Measurements from ENCODE around the gene EBPL.
A peak's percentile ranks its signal among the peaks of the same experiment; 100 is the strongest.
"Not testable (repeated sequence)": the region's sequence is repeated elsewhere in the genome, so short reads cannot be mapped to it uniquely, and the experiment has no call there.

EBPL gene

DNA sequence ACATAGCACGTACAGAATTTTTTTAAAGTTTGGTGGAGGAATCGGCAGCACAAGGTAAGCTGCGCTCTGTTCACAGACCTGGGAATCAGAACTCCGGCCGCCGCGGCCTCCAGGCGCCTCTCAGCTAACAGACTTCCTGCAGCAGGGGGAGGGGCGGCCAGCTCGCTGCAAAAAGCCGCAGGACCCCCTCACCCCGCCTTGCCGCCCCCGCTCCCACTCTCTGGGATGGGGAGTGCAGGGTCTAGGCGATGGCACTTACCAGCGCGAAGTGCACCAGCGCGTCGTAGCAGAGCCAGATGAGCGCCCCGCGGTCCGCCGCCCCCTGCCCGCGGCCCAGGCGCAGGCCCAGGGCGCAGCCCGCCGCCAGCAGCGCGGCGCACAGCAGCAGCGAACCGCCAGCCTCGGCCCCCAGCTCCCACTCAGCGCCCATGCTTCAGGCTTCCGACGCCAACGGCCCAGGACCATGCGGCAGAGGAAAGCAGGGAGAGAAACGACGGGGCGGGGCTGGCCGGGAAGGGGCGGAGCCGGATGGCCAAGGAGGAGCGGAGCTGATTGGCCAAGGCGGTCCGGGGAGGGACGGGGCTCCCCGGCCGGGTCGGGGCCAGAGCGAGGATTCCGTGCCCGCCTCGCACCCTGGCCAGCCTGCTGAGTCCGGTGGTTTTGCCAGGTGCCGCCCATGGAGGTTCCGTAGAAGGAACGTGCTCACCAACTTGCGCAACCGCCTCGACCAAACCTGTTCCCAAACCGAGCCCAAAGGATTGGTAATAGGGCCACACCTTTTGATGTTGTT is at the start of gene EBPL:
EBPL (minus strand) TSS at position 492 of the 790 bp plus-strand sequence; CDS start at position 430, 62 bp downstream.
- DNase-seq: peak; percentile 65

DNA sequence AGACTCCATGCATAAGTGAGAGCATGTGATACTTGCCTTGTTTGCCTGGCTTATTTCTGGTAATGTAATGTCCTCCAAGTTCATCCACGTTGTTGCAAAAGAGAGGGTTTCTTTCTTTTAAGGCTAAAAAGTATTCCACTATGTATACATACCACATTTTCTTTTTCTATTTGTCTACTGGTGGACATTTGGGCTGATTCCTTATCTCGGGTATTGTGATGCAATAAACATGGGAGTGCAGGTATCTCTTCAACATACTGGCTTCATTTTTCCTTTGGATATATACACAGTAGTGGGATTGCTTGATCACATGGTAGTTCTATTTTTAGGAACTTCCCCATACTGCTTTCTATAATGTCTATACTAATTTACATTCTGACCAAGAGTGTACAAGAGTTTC is 49.6 kb upstream of the EBPL start:
- DNase-seq: no peak

GRCh38 chr13:49739498-49740187 is 48.4 kb upstream of the EBPL start:
- no peak for DNase-seq

DNA sequence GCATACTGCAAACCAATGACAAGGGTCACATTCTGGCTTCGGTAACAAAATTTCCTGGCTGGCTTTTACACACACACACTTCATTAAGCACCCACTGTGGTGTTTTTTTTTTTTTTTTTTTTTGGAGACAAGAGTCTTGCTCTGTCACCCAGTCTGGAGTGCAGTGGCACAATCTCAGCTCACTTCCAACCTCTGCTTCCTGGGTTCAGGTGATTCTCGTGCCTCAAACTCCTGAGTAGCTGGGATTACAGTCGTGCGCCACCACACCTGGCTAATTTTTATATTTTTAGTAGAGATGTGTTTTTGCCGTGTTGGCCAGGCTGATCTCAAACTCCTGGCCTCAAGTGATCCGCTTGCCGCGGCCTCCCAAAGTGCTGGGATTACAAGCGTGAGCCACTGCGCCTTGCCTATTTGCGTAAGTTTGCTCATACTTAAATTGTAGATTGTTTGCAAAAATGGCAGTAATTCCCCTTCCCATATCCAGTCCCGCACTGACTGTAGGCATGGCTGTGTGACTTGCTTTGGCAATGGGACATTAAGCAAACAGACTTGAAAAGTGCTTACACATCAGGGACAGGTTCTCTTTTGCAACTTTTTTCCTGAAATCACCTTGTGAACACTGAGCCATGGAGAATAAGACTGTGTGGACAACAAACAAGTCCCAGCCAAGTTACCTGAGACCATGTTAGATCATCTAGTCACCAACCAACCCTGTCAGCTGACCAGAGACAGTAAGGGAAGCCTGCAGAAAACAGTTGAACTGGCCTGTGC is 42.1 kb upstream of the EBPL start:
- no peak for DNase-seq

- no peak for DNase-seq
Observed at GRCh38 chr13:49731766-49732165, 40.5 kb upstream of the EBPL start.

- DNase-seq: no peak
Observed at GRCh38 chr13:49716615-49717014, 25.3 kb upstream of the EBPL start.

DNA sequence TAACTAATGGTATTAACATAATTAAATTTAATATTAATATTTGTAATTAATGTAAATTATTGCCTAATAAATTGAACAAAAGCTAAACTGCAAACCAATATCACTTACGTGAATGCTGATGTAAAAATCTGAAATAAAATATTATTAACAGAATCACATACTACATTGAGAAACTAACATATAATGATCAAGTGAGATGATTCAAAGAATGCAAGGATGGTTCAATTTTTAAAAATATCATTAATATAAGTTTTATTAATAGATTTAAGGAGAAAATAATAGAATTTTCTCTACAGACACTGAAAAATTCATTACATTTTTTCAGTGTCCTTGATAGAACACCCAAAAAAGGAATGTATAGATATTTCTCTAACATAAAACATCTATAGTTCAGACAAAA is 23.5 kb upstream of the EBPL start:
- DNase-seq: no peak

- no peak for DNase-seq
Observed at GRCh38 chr13:49711218-49711863, 20.1 kb upstream of the EBPL start.

GRCh38 chr13:49704264-49704663 is 13.0 kb upstream of the EBPL start:
- DNase-seq: not testable (repeated sequence)

GRCh38 chr13:49701491-49701890 is 10.2 kb upstream of the EBPL start:
- DNase-seq: no peak

DNA sequence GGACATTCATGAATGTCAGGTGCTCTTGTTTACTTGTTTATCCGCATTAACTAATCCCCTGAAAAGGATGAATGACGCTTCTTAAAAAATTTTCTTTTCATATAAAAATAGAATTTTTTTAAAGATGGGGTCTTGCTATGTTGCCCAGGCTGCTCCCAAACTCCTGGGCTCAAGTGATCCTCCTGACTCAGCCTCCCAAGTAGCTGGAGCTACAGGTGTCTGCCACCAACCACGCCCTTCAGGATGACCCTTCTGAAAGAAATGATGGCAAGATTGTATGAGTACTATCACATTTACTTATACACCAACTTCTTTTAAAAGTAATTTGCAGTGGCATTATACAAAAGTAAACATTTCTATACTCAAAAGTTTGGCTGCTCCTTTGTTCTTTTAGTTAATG is 6.2 kb upstream of the EBPL start:
- no peak for DNase-seq

GRCh38 chr13:49694446-49694845 is 3.2 kb upstream of the EBPL start:
- DNase-seq: no peak

DNA sequence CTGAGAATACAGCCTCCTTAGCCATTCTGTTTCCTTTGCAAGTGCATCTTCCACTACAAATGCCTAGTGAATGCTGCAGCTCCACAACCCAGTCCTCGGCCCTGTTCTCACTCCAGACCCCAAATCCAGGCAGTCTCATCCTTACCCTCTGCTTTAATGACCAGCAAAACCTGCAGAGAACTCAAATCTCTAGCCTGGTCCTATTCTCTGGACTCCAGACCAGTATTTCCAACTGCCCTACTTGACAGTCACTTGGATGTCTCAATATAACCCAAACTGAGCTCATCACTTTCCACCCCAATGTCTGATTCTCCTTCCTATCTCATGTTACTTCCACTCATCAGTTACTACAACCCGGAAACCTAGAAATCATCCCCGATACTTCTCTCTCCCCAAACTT is 2.6 kb upstream of the EBPL start:
- no peak for DNase-seq

- no peak for DNase-seq
Observed at GRCh38 chr13:49693191-49693733, 2.0 kb upstream of the EBPL start.

DNA sequence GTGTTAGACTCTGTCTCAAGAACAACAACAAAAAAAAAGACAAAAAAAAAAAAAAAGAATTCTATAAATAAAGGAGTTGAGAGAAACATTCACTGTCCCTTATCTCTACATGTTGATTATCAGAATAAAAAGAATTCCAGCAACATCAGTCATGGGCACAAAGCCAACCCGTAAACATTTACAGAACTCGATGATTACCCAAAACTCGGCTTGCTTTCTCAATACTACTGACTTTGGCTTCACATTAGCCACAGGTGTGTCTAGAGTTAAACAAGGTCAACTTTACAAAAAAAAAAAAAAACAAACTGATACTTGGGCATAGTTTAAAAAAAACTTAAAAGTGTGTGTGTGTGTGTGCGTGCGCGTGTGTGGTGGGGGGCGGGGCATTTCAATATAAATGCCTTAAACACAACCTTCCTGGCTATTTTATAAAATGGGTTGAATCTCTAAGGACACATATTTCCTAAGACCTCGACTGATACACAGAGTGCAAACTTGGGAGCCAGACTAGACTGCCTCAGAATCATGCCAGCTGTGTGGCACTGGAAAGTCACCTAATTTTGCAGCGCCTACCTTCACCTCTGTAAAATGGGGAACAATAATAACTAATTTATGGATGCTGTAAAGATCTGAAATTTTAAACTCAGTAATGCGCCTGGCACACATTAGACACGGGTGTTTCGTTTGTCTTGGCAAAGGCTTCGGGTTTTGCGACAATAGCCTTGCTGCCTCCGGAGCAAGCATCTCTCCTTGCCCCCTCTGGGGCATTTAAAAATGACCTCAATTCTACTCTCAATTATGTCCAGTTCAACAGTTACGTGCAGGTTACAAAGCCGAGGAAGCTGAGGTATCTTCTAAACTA is 922 bp downstream of the EBPL start:
- no peak for DNase-seq

- no peak for DNase-seq
Observed at GRCh38 chr13:49683489-49683888, 7.8 kb downstream of the EBPL start.

DNA sequence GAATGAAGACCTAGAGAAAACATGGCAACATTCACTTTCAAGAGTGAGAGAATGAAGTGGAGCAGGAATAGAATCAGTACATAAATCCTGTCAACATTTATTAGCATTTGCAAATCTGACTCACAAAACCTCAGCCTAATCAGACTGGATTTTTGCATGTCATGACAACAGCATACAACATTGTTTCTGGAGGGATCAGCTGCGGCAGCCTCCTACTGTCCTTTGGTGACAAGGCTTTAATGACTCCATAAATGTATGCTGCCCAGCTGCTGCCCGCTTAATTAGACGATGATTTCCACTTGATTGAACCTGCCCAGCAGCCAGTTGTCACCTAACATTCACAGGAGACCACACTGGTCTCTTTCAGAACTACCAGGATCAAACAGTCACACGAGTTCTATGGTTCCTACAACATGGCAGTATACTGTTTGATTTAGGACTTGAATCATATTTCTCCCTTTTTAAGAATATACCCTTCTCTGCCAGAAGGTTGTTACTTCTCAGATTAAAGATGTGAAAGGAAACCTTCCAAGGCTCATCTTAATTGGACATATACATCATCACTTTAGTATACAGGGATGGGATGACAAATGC is 9.3 kb downstream of the EBPL start:
- peak; percentile 9 for DNase-seq

DNA sequence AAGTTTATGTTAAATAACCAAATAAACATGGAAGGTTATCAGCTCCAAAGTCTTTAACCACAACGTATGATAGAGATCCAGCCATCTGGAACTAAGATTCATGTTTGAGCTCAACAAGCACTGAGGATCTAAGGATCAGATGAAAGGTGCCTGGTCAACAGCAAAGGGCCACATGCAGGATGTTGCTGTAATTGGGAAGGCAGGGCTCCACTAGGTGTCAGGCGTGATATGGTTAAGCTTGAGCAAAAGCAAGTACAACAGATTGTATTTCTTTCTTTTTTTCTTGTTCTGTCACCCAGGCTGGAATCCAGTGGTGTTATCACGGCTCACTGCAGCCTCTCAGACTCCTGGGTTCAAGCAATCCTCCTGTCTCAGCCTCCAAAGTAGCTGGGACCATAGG is 12.0 kb downstream of the EBPL start:
- no peak for DNase-seq

GRCh38 chr13:49678191-49678914 is 12.9 kb downstream of the EBPL start:
- DNase-seq: no peak

GRCh38 chr13:49676581-49677298 is 14.5 kb downstream of the EBPL start:
- DNase-seq: no peak

All from NCI-H774 (cell line).